GM08714 (cell line): ENCODE results near the gene ANKRD13D.
A peak's percentile ranks its signal among the peaks of the same experiment; 100 is the strongest.

Source experiments
- H3K4me3 ChIP-seq: fragments of 200-500 bp; sonication (Bioruptor generic); 2 replicates; pipeline ENCODE4 v1.5.1; 2014; ENCODE audit warnings: mild to moderate bottlenecking, low read length, inconsistent platforms
- ZNF274 ChIP-seq: IDR thresholded peaks from 2 replicates; pipeline ENCODE4 v1.6.1; 2012; ENCODE audit warnings: mild to moderate bottlenecking, low read depth, low read length

ANKRD13D gene

DNA sequence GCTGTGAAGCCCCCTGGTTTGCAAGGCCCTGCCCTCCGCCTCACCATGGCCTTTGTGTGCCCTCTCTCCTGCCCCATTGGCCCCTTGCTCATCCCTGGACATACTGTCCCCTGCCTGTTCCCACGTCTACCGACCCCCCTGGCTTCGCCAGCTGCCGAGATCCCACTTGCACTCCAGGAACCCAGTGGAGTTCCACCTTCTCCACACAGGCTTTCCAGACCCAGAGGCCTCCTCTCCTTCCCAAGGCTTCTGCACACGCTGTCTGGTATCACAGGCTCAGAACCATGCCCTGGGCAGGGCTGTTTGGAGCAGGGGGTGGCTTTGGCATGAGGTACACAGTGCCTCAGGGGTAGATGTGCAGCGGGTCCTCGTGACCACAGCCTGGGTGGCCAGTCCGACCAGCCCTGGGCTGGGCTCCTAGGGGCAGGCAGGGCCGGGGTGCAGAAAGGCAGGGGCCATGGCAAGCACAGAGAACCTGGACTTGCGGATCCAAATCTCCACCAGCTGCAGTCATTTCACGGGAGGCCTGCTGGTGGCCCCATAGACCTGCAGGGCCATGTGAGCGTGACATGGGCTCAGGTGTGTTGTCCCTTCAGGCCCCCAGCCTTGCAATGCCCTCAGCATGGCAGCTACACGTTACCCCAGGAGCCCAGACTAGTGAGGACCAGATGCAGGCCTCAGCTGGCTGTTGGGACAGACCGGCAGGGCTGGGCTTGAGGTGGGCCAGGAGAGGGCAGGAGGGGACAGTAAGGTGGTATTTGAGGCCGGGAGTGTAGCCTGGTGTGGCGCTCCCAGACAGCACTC is 13.3 kb upstream of the ANKRD13D start:
- no peak overlapping the region for H3K4me3 ChIP-seq
- no peak for TF ChIP-seq ZNF274

DNA sequence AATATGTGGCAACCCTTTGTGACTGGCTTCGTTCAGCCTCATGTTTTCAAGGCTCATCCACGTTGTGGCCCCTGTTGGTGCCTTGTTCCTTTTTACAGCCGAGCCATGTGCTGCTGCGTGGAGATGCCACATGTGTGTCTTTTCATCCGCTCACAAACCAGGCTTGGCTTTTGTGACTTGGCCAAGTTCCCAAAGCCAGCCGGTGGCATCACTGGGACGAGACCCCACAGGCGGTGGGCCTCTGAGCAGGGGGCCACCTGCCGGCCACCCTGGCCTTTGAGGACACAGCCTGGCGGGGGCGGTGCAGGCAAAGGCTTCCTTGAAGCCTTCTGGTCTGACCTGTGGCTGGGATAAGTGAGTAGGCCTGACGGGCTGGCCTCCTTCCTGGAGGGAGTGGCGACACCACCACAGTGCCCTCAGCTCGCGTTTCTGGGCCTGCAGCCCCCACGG is 12.3 kb upstream of the ANKRD13D start:
- peak overlapping the region; percentile 8; the same call in 1 of the 2 replicates for H3K4me3 ChIP-seq
- TF ChIP-seq ZNF274, result no peak

DNA sequence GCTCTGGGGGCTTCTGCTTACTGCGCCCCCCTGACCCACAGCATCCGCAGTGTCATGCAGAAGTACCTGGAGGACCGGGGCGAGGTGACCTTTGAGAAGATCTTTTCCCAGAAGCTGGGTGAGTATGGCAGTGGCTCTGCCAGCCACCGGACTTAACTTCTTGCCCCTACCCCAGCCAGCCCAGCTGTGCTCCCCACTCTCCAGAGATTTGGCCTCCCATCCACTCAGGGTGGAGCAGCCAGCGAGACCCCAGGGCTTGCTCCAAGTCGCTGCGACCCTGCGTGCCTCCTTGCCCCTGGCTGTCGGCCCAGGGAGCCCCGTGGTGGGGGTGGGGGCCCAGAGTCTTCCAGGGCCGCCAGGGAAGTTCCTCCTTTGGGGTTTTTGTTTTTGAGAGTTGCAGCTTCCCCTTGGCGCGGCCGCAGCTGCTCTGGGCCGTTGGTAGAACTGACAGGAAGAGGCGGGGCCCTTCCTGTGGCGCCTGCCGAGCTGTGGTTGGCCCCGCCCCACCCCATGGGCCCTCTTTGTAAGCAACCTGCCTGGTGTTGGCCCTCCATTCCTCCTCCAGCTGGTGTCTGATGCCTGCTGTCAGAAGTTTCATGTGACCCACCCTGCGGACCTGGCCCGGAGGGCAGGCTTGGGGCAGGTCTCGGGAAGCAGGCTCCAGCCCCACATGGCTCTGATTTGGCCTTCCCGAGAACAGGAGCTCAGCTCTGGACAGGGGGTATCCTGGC is 11.7 kb upstream of the ANKRD13D start:
- H3K4me3 ChIP-seq, result peak overlapping the region; percentile 34; the same call in 1 of the 2 replicates
- TF ChIP-seq ZNF274, result no peak

DNA sequence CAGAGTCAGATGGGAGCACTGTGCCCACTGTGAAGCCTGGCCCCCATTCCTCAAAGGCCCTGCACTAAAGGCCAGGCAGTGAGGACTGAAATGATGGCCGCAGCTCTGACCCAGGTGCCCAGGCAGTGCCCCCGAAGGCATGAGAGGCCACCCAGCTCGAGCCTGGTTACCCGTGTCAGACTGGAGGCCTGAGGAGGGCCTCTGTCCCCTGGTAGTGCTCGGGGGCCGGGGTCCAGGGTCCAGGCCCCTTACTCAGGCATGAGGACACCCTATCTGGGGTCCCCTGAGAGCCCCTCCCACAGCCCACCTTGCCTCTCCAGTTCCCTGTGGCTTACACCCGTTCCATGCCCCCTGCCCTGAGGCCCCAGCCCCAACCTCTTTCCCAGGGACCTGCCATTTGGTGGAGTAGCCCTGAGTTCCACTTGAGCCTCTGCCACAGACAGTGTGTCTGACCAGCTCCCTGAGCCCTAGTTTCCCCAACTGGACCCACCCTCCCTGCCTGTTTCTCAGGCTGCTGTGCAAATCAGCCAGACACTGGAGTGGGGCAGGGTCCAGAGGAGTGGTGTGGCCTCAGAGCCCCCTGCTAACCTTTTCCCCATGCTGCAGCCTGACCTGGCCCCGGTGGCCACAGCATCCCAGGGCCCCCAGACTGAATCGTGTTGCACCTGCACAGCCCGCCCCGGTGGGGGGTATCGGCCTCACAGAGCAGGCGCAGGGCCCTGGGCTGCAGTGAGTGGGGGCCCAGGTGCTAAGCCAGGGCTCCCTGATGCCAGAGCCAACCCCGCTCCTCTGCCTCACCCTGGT is 10.8 kb upstream of the ANKRD13D start:
- TF ChIP-seq ZNF274, result no peak
- H3K4me3 ChIP-seq, result peak overlapping the region; percentile 34; the same call in 1 of the 2 replicates

DNA sequence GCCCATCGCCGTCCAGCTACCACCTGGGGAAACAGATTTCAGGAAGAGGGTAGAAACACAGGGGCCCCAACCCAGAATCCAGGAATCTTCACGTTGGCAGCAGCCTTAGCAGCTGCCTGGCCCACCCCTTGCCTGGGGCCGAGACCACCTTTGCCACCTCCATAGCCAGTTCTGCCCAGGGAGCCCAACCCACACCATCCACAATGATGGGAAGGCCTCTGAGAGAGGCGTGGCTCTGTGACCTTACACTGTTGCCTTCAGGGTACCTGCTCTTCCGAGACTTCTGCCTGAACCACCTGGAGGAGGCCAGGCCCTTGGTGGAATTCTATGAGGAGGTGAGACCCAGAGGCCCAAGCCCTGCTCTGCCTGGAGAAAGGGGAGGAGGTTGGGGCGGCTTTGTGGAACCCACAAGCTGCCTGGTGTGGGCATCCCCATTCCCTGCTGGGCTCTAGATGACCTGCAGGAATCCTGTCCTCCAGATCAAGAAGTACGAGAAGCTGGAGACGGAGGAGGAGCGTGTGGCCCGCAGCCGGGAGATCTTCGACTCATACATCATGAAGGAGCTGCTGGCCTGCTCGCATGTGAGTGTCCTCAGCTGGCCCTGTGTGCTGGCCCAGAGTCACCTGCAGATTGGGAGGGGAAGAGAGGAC is 10.0 kb upstream of the ANKRD13D start:
- H3K4me3 ChIP-seq, result no peak overlapping the region
- no peak for TF ChIP-seq ZNF274

DNA sequence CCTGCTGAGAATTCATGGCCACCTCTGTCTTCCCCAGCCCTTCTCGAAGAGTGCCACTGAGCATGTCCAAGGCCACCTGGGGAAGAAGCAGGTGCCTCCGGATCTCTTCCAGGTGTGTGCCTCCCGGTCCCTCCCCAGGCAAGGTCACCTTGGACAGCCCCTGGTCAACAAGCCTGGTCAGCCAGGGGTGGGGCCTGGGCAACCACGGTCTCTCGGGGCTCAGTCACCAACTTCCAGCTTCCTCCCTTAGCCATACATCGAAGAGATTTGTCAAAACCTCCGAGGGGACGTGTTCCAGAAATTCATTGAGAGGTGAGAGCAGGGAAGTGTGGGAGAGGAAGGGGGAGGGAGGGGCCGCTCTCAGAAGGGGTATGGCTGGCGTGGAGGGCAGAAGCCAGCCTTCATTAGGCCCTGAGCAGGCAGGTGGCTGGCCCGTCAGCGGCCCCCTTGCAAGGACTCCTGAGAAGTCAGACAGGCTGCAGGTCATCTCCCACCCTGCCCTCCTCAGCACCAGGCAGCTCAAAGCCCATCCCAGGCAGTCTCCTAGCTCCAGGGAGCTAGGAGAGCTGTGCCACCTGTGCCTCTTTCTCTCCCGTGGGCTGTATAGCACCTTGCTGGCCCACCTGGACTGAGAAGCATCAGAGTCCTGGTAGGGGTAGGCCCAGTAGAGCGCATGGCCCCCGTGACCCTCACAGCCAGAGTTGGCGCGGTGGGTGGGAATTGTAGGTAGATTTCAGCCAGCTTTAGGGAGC is 9.3 kb upstream of the ANKRD13D start:
- no peak overlapping the region for H3K4me3 ChIP-seq
- no peak for TF ChIP-seq ZNF274

DNA sequence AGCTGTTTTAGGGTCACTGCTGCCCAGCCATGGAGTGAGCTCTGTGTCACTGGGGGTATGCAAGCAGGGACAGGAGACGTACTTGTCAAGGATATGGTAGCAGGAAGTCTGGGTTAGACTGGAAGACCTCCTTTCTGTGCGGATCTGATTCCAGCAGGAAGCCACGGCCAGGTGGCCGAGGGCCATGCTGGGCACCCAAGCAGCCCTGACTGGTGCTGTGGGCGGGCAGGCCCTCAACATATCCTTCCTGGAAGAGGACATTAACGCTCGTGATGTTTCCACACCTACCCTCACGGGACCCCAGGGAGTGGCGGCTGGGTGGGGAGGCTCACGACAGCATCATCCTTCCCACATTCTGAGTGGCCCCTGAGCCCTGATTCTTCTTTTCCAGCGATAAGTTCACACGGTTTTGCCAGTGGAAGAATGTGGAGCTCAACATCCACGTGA is 8.7 kb upstream of the ANKRD13D start:
- H3K4me3 ChIP-seq, result no peak overlapping the region
- TF ChIP-seq ZNF274, result no peak

DNA sequence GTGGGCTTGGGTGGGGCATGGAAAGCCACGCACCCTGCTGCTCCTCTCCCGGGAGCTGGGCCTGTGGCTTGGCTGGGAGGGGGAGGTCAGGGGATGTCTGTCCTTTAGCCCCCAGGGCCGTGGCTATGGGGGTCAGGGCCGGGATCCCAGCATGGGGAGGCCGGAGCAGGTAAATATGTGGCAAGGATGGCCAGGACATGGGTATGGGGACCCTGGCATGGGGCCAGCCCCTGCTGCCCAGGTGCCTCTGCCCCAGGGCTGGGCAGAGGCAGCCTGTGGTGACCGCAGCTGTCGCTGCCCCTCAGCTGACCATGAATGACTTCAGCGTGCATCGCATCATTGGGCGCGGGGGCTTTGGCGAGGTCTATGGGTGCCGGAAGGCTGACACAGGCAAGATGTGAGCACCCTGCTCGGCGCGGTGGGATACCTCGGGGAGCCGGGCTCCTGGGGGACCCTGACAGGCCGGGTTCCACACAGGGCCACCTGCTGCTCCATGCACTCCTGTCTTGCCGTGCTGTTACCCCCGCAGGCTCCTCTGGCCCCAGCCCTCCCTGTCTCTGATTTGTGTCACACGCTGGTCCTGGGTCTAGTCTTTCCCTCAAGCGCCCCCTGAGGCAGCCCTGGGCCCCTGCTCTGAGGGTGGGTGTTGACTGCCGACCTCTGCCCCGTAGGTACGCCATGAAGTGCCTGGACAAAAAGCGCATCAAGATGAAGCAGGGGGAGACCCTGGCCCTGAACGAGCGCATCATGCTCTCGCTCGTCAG is 8.1 kb upstream of the ANKRD13D start:
- no peak overlapping the region for H3K4me3 ChIP-seq
- TF ChIP-seq ZNF274, result no peak

DNA sequence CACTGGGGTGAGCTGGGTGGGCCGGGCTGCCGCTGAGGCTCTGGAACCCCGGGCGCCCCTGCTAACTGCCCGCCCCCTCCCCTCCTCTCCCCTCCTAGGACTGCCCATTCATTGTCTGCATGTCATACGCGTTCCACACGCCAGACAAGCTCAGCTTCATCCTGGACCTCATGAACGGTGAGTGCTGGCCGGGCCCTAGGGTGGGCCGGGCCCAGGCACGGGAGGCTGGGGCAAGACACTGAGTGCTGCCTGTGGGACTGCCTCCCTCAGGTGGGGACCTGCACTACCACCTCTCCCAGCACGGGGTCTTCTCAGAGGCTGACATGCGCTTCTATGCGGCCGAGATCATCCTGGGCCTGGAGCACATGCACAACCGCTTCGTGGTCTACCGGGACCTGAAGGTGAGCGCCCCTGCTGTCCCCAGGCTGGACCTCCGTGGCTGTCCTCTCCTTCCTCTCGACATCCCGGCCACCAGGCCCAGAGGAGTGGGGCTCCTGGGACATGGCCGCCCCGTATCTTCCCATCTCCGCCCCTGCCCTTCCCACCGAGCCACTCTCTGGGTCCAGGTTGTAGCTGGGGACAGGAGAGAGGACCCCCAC is 7.5 kb upstream of the ANKRD13D start:
- H3K4me3 ChIP-seq, result no peak overlapping the region
- no peak for TF ChIP-seq ZNF274

DNA sequence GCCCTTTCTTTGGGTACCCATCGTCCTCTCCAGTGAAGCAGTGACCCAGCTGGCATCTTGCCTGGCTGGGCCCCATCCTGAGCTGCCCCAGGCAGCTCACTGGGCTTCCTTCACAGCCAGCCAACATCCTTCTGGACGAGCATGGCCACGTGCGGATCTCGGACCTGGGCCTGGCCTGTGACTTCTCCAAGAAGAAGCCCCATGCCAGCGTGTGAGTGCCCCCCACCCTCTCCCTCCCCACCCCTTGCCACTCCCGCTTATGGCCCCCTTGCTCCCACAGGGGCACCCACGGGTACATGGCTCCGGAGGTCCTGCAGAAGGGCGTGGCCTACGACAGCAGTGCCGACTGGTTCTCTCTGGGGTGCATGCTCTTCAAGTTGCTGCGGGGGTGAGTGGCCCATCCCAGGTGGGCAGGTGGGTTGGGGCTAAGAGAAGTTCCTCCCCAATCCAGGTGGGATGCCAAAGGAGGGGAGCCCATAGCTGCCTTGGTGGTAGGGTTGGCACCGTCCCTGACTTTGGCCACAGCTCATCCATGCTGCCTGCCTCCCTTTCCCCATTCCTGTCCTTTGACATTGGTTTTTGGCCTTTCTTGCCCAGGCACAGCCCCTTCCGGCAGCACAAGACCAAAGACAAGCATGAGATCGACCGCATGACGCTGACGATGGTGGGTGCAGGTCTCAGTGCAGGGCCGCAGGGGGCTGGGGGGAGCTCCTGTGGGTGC is 6.8 kb upstream of the ANKRD13D start:
- no peak overlapping the region for H3K4me3 ChIP-seq
- no peak for TF ChIP-seq ZNF274

DNA sequence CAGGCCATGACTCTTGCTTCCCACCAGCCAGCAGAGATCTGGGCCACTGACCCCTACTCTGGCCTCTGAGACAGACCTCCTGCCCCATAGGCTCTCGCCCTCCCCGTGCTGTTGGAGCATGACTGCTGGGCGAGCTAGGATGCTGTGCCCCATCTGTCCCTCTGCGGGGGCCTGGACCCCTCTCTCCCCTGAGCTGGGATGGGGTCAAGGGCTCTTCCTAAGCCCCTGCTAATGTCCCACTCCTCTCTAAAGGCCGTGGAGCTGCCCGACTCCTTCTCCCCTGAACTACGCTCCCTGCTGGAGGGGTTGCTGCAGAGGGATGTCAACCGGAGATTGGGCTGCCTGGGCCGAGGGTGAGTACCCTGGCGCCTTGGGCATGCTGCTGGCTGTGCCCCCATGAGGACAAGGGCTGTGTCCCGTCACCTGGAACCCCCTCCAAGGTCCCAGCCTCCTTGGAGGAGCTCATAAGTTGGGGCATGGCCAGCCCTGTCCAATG is 6.2 kb upstream of the ANKRD13D start:
- TF ChIP-seq ZNF274, result no peak
- H3K4me3 ChIP-seq, result no peak overlapping the region
